CD14-positive monocyte (primary cell): ENCODE data around the gene EXOC6. TPM values are rescaled to one million over a fixed set of nuclear protein-coding genes. Genes with fewer than 3 reads are reported as not detected.

Experiments used
- DNase-seq, 3 donors: peaks; one replicate each; pipeline ENCODE4 v3.0.0-alpha.2; 2011 to 2022
- H2AFZ ChIP-seq: 2 replicates; pipeline ENCODE4 v1.6.0; 2012; ENCODE audit warnings: mild to moderate bottlenecking, low read depth, low read length, inconsistent platforms; ENCODE audit not compliant: insufficient read depth, poor library complexity, severe bottlenecking
- H3K27ac ChIP-seq, 2 donors: 1 replicate in 1 of 2; 2 replicates in 1 of 2; pipeline ENCODE4 v1.5.1; 2012 to 2013; ENCODE audit warnings: low read length in 2 of 2, control low read depth in 1 of 2, inconsistent platforms in 1 of 2, low read depth in 1 of 2, mild to moderate bottlenecking in 1 of 2
- H3K27me3 ChIP-seq, 2 donors: one replicate each; pipeline versions ENCODE4 v1.6.0 to v1.6.1; 2011 to 2013; ENCODE audit warnings: low read length in 2 of 2; ENCODE audit not compliant: control insufficient read depth in 2 of 2, insufficient read depth in 2 of 2
- H3K36me3 ChIP-seq, 2 donors: replicated peaks in 1 of 2; 1 replicate in 1 of 2; 2 replicates in 1 of 2; pipeline versions ENCODE4 v1.5.1 to v1.6.1; 2012 to 2013; ENCODE audit warnings: low read length in 2 of 2, control low read depth in 1 of 2, inconsistent platforms in 1 of 2, mild to moderate bottlenecking in 1 of 2; ENCODE audit not compliant: insufficient read depth in 2 of 2, control insufficient read depth in 1 of 2
- H3K4me1 ChIP-seq, 2 donors: 1 replicate in 1 of 2; 2 replicates in 1 of 2; pipeline versions ENCODE4 v1.5.1 to v1.6.1; 2012 to 2013; ENCODE audit warnings: low read length in 2 of 2, control low read depth in 1 of 2, inconsistent platforms in 1 of 2, mild to moderate bottlenecking in 1 of 2, moderate library complexity in 1 of 2; ENCODE audit not compliant: insufficient read depth in 2 of 2, control insufficient read depth in 1 of 2
- H3K4me2 ChIP-seq: replicated peaks from 2 replicates; pipeline ENCODE3; 2012; ENCODE audit warnings: low read length, moderate library complexity, mild to moderate bottlenecking; ENCODE audit not compliant: poor library complexity, severe bottlenecking; ENCODE audit errors: extremely low read depth
- H3K4me3 ChIP-seq, 3 experiments: fragments of 200-600 bp in 1 of 3; sonication (generic) in 1 of 3; replicated peaks in 1 of 3; 1 replicate in 2 of 3; 2 replicates in 1 of 3; pipeline ENCODE4 v1.5.1; 2011 to 2013; ENCODE audit warnings: low read length in 3 of 3, mild to moderate bottlenecking in 3 of 3, control low read depth in 2 of 3, low read depth in 2 of 3, inconsistent platforms in 1 of 3, moderate library complexity in 1 of 3
- H3K79me2 ChIP-seq: 2 replicates; pipeline ENCODE4 v1.6.0; 2012; ENCODE audit warnings: mild to moderate bottlenecking, control low read depth, inconsistent platforms, low read length, moderate library complexity; ENCODE audit not compliant: insufficient read depth
- H3K9ac ChIP-seq: 2 replicates; pipeline ENCODE4 v1.6.0; 2017; ENCODE audit warnings: low read length, mild to moderate bottlenecking; ENCODE audit not compliant: insufficient read depth, poor library complexity, severe bottlenecking
- H3K9me3 ChIP-seq, 2 donors: replicated peaks in 1 of 2; 1 replicate in 1 of 2; 2 replicates in 1 of 2; pipeline versions ENCODE4 v1.5.1 to v1.6.1; 2012 to 2013; ENCODE audit warnings: low read length in 2 of 2, control low read depth in 1 of 2; ENCODE audit not compliant: control insufficient read depth in 1 of 2, insufficient read depth in 1 of 2
- H4K20me1 ChIP-seq: 2 replicates; pipeline ENCODE4 v1.6.0; 2012; ENCODE audit warnings: mild to moderate bottlenecking, low read length, control low read depth, moderate library complexity; ENCODE audit not compliant: insufficient read depth
- H3K27ac Mint-ChIP-seq, 7 donors: one replicate each; pipeline ENCODE4 v1.8.0; 2020; ENCODE audit warnings: mild to moderate bottlenecking in 7 of 7, mixed read lengths in 7 of 7, moderate library complexity in 6 of 7, inconsistent platforms in 2 of 7
- H3K27me3 Mint-ChIP-seq, 3 donors: one replicate each; pipeline ENCODE4 v1.8.0; 2021 to 2022; ENCODE audit warnings: low read depth in 3 of 3, mild to moderate bottlenecking in 3 of 3, mixed read lengths in 3 of 3, moderate library complexity in 3 of 3, inconsistent platforms in 1 of 3
- H3K36me3 Mint-ChIP-seq, 2 donors: one replicate each; pipeline ENCODE4 v1.8.0; 2020; ENCODE audit warnings: mixed read lengths in 2 of 2, inconsistent platforms in 1 of 2, mild to moderate bottlenecking in 1 of 2
- H3K4me1 Mint-ChIP-seq: one replicate; pipeline ENCODE4 v1.8.0; 2020; ENCODE audit warnings: mild to moderate bottlenecking, mixed read lengths
- H3K4me3 Mint-ChIP-seq, 2 donors: one replicate each; pipeline ENCODE4 v1.8.0; 2020; ENCODE audit warnings: mild to moderate bottlenecking in 2 of 2, mixed read lengths in 2 of 2, moderate library complexity in 1 of 2
- H3K9me3 Mint-ChIP-seq, 7 donors: one replicate each; pipeline ENCODE4 v1.8.0; 2020 to 2022; ENCODE audit warnings: mixed read lengths in 7 of 7, mild to moderate bottlenecking in 6 of 7, moderate library complexity in 6 of 7, inconsistent platforms in 2 of 7
- WGBS: methylation state at CpG from one replicate; pipeline ENCODE4 v1.1.5; 2013; ENCODE audit warnings: missing lambda C conversion rate; ENCODE audit not compliant: insufficient coverage; 5-methylcytosine and 5-hydroxymethylcytosine counted together
- intact Hi-C, 2 donors: fragments of 100-400 bp; cut with micrococcal nuclease; formaldehyde crosslinking; loops; one replicate each; pipeline versions ENCODE4 v1.15.0 to v1.15.1; 2023
- polyA plus RNA-seq, 3 donors: library from polyadenylated mRNA; depleted of rRNA in 1 of 3; unstranded in 2 of 3; stranded (reverse) in 1 of 3; fragments of 300-500 nt in 2 of 3; fragments of >200 nt in 1 of 3; fragmentation: Illumina TruSeq in 2 of 3; gene quantifications; 1 replicate in 2 of 3; 2 replicates in 1 of 3; pipeline ENCODE4 v1.2.3, GENCODE V29; 2012 to 2021
- TF ChIP-seq, protein P1 (sequence below): fragments of 200-600 bp; IDR thresholded peaks from one replicate; pipeline ENCODE4 v1.8.0; 2022; ENCODE audit warnings: antibody characterized with exemption, mild to moderate bottlenecking

EXOC6 gene
- polyA plus RNA-seq, 3 donors = 7.5 to 9.6 (median 8.3) TPM

DNA sequence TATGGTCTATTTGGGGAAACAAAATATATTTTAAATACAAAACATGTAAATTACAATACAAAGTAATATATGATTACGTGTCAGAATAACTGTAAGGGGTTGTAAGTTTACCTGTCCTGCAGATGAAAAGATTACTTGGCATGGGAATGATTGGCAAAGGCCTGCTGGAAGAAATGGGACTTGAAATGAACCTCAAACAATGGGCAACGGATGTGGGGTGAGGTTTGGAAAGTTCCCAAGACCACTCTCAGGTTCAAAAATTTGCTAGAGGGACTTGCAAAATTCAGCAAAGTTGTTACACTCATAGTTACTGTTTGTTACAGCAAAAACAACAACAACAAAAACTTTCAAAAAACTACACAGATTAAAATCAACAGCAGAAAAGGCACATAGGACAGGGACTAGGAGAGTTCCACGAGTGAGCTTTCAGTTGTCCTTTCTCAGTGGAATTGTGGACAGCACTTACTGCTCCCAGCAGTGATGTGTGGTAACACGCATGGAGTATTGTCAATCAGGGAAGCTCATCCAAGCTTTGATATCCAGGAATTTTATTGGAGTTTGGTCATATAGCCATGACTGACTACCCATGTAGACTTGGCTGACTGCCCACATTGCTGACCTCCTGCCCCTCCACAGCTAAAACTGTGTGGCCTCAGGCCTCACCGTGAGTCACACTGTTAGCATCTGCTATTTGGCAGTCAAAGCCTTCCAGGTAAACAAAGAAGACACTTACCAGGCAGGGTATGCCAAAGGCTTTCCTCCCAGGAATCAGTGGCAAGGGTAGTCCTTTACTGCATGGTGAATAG is 43.8 kb downstream of the EXOC6 start:
- Histone ChIP-seq H3K9ac (no peak overlapping the region), H3K9me3 (no peaks in the 10 kb centered on the region), H4K20me1 (peaks cover 27% of the 10 kb centered on the region), H3K4me1 (no peaks in the 10 kb centered on the region), H3K36me3 (peaks cover under 1 to 19% of the 10 kb centered on the region in 2 donors), H3K4me3 (no peak overlapping the region), H2AFZ (no peak overlapping the region), H3K79me2 (peaks cover 48% of the 10 kb centered on the region), H3K27me3 (no peaks in the 10 kb centered on the region), H3K4me2 (no peak overlapping the region), H3K27ac (no peak overlapping the region)
- Mint-ChIP-seq H3K27me3 (no peaks in the 10 kb centered on the region), H3K4me1 (no peaks in the 10 kb centered on the region), H3K27ac (peak overlapping the region in 1 of 7 donors; percentile 40), H3K4me3 (no peak overlapping the region), H3K9me3 (no peaks in the 10 kb centered on the region), H3K36me3 (peaks cover 10 to 16% of the 10 kb centered on the region in 2 donors)
- intact Hi-C loops = no loop called here
- no peak for DNase-seq
- TF ChIP-seq, protein P1, sequence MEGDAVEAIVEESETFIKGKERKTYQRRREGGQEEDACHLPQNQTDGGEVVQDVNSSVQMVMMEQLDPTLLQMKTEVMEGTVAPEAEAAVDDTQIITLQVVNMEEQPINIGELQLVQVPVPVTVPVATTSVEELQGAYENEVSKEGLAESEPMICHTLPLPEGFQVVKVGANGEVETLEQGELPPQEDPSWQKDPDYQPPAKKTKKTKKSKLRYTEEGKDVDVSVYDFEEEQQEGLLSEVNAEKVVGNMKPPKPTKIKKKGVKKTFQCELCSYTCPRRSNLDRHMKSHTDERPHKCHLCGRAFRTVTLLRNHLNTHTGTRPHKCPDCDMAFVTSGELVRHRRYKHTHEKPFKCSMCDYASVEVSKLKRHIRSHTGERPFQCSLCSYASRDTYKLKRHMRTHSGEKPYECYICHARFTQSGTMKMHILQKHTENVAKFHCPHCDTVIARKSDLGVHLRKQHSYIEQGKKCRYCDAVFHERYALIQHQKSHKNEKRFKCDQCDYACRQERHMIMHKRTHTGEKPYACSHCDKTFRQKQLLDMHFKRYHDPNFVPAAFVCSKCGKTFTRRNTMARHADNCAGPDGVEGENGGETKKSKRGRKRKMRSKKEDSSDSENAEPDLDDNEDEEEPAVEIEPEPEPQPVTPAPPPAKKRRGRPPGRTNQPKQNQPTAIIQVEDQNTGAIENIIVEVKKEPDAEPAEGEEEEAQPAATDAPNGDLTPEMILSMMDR = no peak
- 94% methylated on average over 2 of the region's 5 CpGs for WGBS

DNA sequence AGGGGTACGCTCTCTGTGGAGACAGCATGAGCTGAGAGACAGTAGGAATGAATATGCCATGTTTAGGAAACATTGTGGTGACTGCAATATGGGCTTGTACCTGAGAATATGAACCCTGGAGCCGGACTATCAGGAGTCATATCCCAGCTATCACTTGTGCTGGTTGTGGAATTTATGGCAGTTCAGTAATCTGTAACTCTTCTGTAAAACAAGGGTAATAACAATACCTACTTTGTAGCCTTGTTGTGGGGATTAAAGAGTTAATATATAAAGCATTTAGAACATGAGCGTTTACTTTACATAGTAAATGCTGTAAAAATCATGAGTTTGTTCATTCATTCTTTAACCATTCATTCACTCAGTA is 44.4 kb downstream of the EXOC6 start:
- Histone ChIP-seq H3K4me3 (no peak overlapping the region), H3K4me2 (no peak overlapping the region), H2AFZ (no peak overlapping the region), H3K9ac (no peak overlapping the region), H4K20me1 (peaks cover 22% of the 10 kb centered on the region), H3K27ac (no peak overlapping the region), H3K27me3 (no peaks in the 10 kb centered on the region), H3K36me3 (peaks cover 5 to 25% of the 10 kb centered on the region in 2 donors), H3K79me2 (peaks cover 43% of the 10 kb centered on the region), H3K4me1 (no peaks in the 10 kb centered on the region), H3K9me3 (no peaks in the 10 kb centered on the region)
- Mint-ChIP-seq H3K4me3 (no peak overlapping the region), H3K9me3 (no peaks in the 10 kb centered on the region), H3K4me1 (no peaks in the 10 kb centered on the region), H3K27ac (peak overlapping the region in 1 of 7 donors; percentile 40), H3K36me3 (peaks cover 16 to 21% of the 10 kb centered on the region in 2 donors), H3K27me3 (no peaks in the 10 kb centered on the region)
- TF ChIP-seq, protein P1 = no peak
- 83% methylated on average over 1 of the region's 3 CpGs for WGBS
- intact Hi-C loops = no loop called here
- DNase-seq = no peak
